Neural crest cell (in vitro differentiated cells): ENCODE data around the gene SLC9A3. TPM values are rescaled to one million over a fixed set of nuclear protein-coding genes. Genes with fewer than 3 reads are reported as not detected.

Experiments
- DNase-seq: peaks from one replicate; pipeline ENCODE4 v3.0.0; 2021; ENCODE audit warnings: low read depth, mixed read lengths, low spot score
- H3K27ac Mint-ChIP-seq: one replicate; pipeline ENCODE4 v1.8.0; 2021; ENCODE audit warnings: mild to moderate bottlenecking, mixed read lengths; ENCODE audit not compliant: unreplicated experiment
- H3K27me3 Mint-ChIP-seq: 2 replicates; pipeline ENCODE4 v1.8.0; 2021; ENCODE audit warnings: low read depth, mild to moderate bottlenecking, mixed read lengths
- H3K36me3 Mint-ChIP-seq: 2 replicates; pipeline ENCODE4 v1.8.0; 2021; ENCODE audit warnings: low read depth, mild to moderate bottlenecking, mixed read lengths
- H3K4me1 Mint-ChIP-seq: 2 replicates; pipeline ENCODE4 v1.8.0; 2021; ENCODE audit warnings: mixed read lengths
- H3K4me3 Mint-ChIP-seq: one replicate; pipeline ENCODE4 v1.8.0; 2021; ENCODE audit warnings: mild to moderate bottlenecking, mixed read lengths
- H3K9me3 Mint-ChIP-seq: 2 replicates; pipeline ENCODE4 v1.8.0; 2021; ENCODE audit warnings: mixed read lengths
- CTCF ChIP-seq: fragments of 200-600 bp; sonication (generic); conservative IDR thresholded peaks from 2 replicates; pipeline ENCODE4 v1.5.0; 2021; ENCODE audit warnings: antibody characterized with exemption, mild to moderate bottlenecking
- total RNA-seq: library from RNA; stranded (reverse); gene quantifications from 2 replicates; pipeline ENCODE4 v1.2.1, GENCODE V29; 2021

Gene SLC9A3
- total RNA-seq, 1 donor from 2014 or later: 1.5 TPM

- Mint-ChIP-seq H3K4me1 (no peaks in the 10 kb centered on the region), H3K4me3 (no peak overlapping the region), H3K27me3 (peaks cover 64% of the 10 kb centered on the region), H3K9me3 (peaks cover 9% of the 10 kb centered on the region), H3K36me3 (no peaks in the 10 kb centered on the region), H3K27ac (no peak overlapping the region)
- TF ChIP-seq CTCF: no peak
- no peak for DNase-seq
These were observed 2.6 kb downstream of the SLC9A3 start for GRCh38 chr5:521680-522079.

DNA sequence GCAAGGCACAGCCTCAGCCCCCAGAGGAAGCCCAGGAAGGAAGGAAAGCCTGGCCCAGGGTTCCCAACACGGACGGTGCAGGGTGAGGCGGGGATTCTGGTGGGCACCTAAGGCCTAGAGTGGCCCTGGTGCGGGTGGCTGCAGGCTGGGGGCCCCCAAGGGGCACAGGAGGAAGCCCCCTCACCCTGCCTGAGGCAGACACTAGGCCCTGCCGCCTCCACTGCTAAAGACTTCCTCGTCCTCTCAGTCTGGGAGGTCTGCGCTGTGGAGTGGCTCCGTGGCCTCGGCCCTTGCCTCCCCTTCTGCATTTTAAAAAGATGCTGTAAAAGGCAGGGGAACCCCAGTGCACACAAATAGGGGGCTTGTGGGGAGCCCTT, 3.4 kb downstream of the SLC9A3 start:
- Mint-ChIP-seq H3K36me3 (no peaks in the 10 kb centered on the region), H3K4me3 (no peak overlapping the region), H3K9me3 (peaks cover 9% of the 10 kb centered on the region), H3K27me3 (peaks cover 63% of the 10 kb centered on the region), H3K27ac (no peak overlapping the region), H3K4me1 (no peaks in the 10 kb centered on the region)
- TF ChIP-seq CTCF: no peak
- no peak for DNase-seq

DNA sequence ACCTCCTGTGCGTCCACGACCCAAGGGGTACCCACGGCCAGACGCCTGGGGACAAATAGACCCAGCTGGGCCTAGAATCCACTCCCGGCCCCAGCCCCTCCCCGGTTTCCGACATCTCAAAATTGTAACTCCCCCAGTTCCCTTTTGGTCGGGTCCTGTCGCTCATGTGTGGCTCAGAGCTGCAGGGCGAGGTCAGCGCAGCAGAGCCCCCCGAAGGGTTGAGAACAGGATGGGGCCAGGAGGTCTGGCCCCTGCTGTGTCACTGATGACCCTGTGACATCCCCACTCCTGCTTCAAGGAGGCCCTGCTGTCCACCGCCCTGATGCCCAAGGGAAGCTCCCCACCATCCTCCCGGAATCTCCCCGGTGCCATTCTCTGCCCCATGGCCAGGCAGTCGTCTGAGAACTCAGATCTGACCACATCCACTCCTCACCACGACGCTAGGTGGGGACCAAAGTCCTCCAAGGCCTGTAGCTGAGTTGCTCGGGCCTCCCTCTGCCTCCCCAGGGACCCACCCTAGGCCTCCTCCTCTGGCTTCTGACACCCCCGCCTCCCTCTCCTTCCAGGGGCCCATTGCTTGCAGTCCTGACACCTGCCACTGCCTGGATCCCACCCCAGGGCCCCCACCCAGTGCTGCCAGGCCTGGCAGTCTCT, 3.9 kb downstream of the SLC9A3 start:
- H3K27me3 Mint-ChIP-seq: peaks cover 60% of the 10 kb centered on the region
- no peak for TF ChIP-seq CTCF
- no peak overlapping the region for H3K27ac Mint-ChIP-seq
- H3K4me3 Mint-ChIP-seq: no peak overlapping the region
- H3K9me3 Mint-ChIP-seq: peaks cover 9% of the 10 kb centered on the region
- no peak for DNase-seq
- H3K36me3 Mint-ChIP-seq: no peaks in the 10 kb centered on the region
- no peaks in the 10 kb centered on the region for H3K4me1 Mint-ChIP-seq

DNA sequence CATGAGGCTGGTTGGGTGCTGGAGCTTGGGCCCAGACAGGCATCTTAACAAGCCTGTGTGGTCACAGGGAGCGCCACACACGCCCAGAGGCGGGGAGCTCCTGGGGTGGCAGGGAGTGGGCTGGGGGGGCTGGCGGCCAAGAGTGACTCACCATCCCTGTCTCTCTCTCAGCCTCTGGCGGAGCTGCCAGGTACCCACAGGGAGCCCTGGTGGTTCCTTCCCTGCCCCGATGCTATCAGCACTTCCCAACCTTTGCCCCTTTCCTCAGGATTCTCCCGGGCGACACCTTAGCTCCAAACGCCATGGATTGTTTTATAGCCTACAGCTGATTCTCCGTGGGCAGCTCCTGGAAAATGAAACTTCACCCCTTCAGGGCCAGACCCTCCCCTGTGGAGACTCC, 5.5 kb downstream of the SLC9A3 start:
- H3K27ac Mint-ChIP-seq: no peak overlapping the region
- no peaks in the 10 kb centered on the region for H3K36me3 Mint-ChIP-seq
- DNase-seq: no peak
- no peak overlapping the region for H3K4me3 Mint-ChIP-seq
- H3K4me1 Mint-ChIP-seq: no peaks in the 10 kb centered on the region
- H3K9me3 Mint-ChIP-seq: peaks cover 9% of the 10 kb centered on the region
- peaks cover 61% of the 10 kb centered on the region for H3K27me3 Mint-ChIP-seq
- no peak for TF ChIP-seq CTCF

GRCh38 chr5:517535-518100, 6.6 kb downstream of the SLC9A3 start:
- peaks cover 58% of the 10 kb centered on the region for H3K27me3 Mint-ChIP-seq
- H3K4me3 Mint-ChIP-seq: no peak overlapping the region
- TF ChIP-seq CTCF: no peak

More at GRCh38 chr5:517535-518100, 6.6 kb downstream of the SLC9A3 start:
- Mint-ChIP-seq H3K36me3 (no peaks in the 10 kb centered on the region), H3K4me1 (no peaks in the 10 kb centered on the region), H3K27ac (peak overlapping the region; percentile 39), H3K9me3 (peaks cover 9% of the 10 kb centered on the region)
- no peak for DNase-seq
